ENCODE data around the gene TAF4B.
"Not testable (repeated sequence)": the region's sequence is repeated elsewhere in the genome, so short reads cannot be mapped to it uniquely, and the experiment has no call there.

TAF4B gene

DNA sequence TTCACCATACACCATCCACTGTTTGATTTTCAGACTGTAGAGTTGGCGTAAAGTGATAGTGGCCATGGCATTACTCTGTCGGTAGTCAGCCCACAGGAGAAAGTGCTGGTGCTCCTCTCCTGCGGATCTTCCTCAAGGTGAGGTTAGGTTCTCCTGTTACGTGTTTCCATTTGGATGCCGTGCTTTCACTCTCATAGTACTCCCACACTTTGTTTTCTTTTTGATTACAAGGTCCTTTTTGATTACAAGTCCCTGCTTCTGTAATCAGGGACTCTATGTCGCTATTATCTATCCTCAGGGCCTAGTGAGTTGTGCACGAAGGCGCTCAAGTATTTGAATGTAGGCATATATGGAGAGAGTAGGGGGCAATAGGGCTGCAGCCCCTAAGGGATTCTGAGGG lies 4.3 kb downstream of the TAF4B start:
- TF ChIP-seq EZH2 (IDR thresholded peaks at IDR 0.05; ENCODE audit: borderline replicate concordance, low read length), result no peak
- TF ChIP-seq, protein P1, sequence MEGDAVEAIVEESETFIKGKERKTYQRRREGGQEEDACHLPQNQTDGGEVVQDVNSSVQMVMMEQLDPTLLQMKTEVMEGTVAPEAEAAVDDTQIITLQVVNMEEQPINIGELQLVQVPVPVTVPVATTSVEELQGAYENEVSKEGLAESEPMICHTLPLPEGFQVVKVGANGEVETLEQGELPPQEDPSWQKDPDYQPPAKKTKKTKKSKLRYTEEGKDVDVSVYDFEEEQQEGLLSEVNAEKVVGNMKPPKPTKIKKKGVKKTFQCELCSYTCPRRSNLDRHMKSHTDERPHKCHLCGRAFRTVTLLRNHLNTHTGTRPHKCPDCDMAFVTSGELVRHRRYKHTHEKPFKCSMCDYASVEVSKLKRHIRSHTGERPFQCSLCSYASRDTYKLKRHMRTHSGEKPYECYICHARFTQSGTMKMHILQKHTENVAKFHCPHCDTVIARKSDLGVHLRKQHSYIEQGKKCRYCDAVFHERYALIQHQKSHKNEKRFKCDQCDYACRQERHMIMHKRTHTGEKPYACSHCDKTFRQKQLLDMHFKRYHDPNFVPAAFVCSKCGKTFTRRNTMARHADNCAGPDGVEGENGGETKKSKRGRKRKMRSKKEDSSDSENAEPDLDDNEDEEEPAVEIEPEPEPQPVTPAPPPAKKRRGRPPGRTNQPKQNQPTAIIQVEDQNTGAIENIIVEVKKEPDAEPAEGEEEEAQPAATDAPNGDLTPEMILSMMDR (IDR thresholded peaks at IDR 0.05; ENCODE audit: low read length), result no peak
- H2AFZ ChIP-seq (ENCODE audit: low read length), result no peak overlapping the region
- no peaks in the 10 kb centered on the region for H4K20me1 ChIP-seq (ENCODE audit: insufficient read depth, low read length)
- no peaks in the 10 kb centered on the region for H3K9me3 ChIP-seq (ENCODE audit: low read length)
- H3K79me2 ChIP-seq (ENCODE audit: insufficient read depth, low read length), result peaks cover 66% of the 10 kb centered on the region
- H3K9me2 ChIP-seq (ENCODE audit: low read depth, low read length), result no peaks in the 10 kb centered on the region
- no peaks in the 10 kb centered on the region for H3K27me3 ChIP-seq (ENCODE audit: insufficient read depth, low read length)
- no peak overlapping the region for H3K4me2 ChIP-seq (ENCODE audit: low read length)
- H3F3A ChIP-seq (ENCODE audit: insufficient read depth, low read length), result no peaks in the 10 kb centered on the region
- no peak overlapping the region for H3K9ac ChIP-seq (ENCODE audit: low read length)
- H3K36me3 ChIP-seq (ENCODE audit: insufficient read depth, low read length), result peaks cover 20% of the 10 kb centered on the region
- no peak overlapping the region for H3K4me3 ChIP-seq (ENCODE audit: low read depth, low read length, poor library complexity, severe bottlenecking)
- H3K4me1 ChIP-seq (ENCODE audit: insufficient read depth, low read length, severe bottlenecking), result peaks cover 26% of the 10 kb centered on the region
- H3K27ac ChIP-seq (ENCODE audit: low read depth, low read length, poor library complexity, severe bottlenecking), result no peak overlapping the region

DNA sequence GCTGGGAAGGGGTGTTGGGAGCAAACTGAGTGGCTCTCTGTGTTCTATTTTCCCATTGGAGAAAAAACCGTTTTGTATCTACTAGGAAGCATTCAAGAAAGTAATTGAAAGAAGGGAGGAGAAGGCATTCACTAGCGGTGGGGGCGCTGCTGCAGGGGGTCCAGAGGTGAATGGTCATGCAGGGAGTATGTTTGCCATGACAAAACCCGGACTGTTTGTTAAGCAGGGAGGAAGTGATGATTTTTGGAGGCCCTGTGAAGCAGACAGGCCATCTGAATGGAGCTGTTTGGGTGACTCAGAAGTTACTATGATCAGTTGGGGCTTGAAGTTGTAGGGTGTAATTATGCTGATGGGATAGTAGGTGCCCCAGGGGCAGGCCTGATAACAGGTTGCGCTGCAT lies 7.0 kb downstream of the TAF4B start:
- no peak overlapping the region for H3K9ac ChIP-seq (ENCODE audit: low read length)
- H3K36me3 ChIP-seq (ENCODE audit: insufficient read depth, low read length), result peaks cover 25% of the 10 kb centered on the region
- no peaks in the 10 kb centered on the region for H3K27me3 ChIP-seq (ENCODE audit: insufficient read depth, low read length)
- H3F3A ChIP-seq (ENCODE audit: insufficient read depth, low read length), result no peaks in the 10 kb centered on the region
- no peaks in the 10 kb centered on the region for H3K9me3 ChIP-seq (ENCODE audit: low read length)
- H3K4me3 ChIP-seq (ENCODE audit: low read depth, low read length, poor library complexity, severe bottlenecking), result no peak overlapping the region
- TF ChIP-seq, protein P1 (IDR thresholded peaks at IDR 0.05; ENCODE audit: low read length), result no peak
- TF ChIP-seq EZH2 (IDR thresholded peaks at IDR 0.05; ENCODE audit: borderline replicate concordance, low read length), result no peak
- peaks cover 67% of the 10 kb centered on the region for H3K79me2 ChIP-seq (ENCODE audit: insufficient read depth, low read length)
- H3K27ac ChIP-seq (ENCODE audit: low read depth, low read length, poor library complexity, severe bottlenecking), result no peak overlapping the region
- no peak overlapping the region for H3K4me2 ChIP-seq (ENCODE audit: low read length)
- H3K9me2 ChIP-seq (ENCODE audit: low read depth, low read length), result no peaks in the 10 kb centered on the region
- no peaks in the 10 kb centered on the region for H4K20me1 ChIP-seq (ENCODE audit: insufficient read depth, low read length)
- H2AFZ ChIP-seq (ENCODE audit: low read length), result no peak overlapping the region
- peaks cover 14% of the 10 kb centered on the region for H3K4me1 ChIP-seq (ENCODE audit: insufficient read depth, low read length, severe bottlenecking)

DNA sequence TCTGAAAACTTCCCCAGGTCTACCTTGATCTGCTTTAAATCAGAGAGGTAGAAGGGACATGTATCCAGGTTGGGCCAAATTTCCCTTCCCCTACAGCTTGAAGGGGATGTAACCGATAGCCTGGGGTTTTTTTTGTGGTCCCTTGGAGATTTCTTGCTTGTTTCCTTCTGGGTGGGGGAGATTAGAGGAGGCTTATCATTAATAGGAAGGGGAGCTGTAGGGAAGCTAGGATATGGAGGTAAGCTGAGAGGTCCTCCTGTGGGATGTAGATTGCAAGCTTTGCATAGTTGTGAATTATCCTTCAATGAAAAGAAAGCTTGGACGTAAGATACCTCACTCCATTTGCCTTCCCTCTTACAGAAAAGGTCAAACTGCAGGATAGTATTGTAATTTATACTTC lies 11.1 kb downstream of the TAF4B start:
- H3K4me2 ChIP-seq (ENCODE audit: low read length); H3K9me3 ChIP-seq (ENCODE audit: low read length): not testable (repeated sequence)

DNA sequence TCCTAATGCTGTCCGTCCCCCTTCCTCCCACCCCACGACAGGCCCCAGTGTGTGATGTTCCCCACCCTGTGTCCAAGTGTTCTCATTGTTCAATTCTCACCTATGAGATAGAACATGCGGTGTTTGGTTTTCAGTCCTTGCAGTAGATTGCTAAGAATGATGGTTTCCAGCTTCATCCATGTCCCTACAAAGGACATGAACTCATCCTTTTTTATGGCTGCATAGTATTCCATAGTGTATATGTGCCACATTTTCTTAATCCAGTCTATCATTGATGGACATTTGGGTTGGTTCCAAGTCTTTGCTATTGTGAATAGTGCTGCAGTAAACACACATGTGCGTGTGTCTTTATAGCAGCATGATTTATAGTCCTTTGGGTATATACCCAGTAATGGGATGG lies 12.5 kb downstream of the TAF4B start:
- H3K4me3 ChIP-seq (ENCODE audit: low read depth, low read length, poor library complexity, severe bottlenecking); H3F3A ChIP-seq (ENCODE audit: insufficient read depth, low read length); H3K27me3 ChIP-seq (ENCODE audit: insufficient read depth, low read length); H3K9me2 ChIP-seq (ENCODE audit: low read depth, low read length); H3K4me1 ChIP-seq (ENCODE audit: insufficient read depth, low read length, severe bottlenecking); H3K9ac ChIP-seq (ENCODE audit: low read length); H3K9me3 ChIP-seq (ENCODE audit: low read length); H3K36me3 ChIP-seq (ENCODE audit: insufficient read depth, low read length); H4K20me1 ChIP-seq (ENCODE audit: insufficient read depth, low read length); H3K4me2 ChIP-seq (ENCODE audit: low read length); H2AFZ ChIP-seq (ENCODE audit: low read length); H3K27ac ChIP-seq (ENCODE audit: low read depth, low read length, poor library complexity, severe bottlenecking): not testable (repeated sequence)
- H3K79me2 ChIP-seq (ENCODE audit: insufficient read depth, low read length), result peaks cover 18% of the 10 kb centered on the region; the same call in 1 of the 2 replicates

More for the DNA sequence above, 11.1 kb downstream of the TAF4B start:
- not testable (repeated sequence) for H3K9me2 ChIP-seq (ENCODE audit: low read depth, low read length); H3K4me1 ChIP-seq (ENCODE audit: insufficient read depth, low read length, severe bottlenecking); H4K20me1 ChIP-seq (ENCODE audit: insufficient read depth, low read length); H3K27ac ChIP-seq (ENCODE audit: low read depth, low read length, poor library complexity, severe bottlenecking); H3K36me3 ChIP-seq (ENCODE audit: insufficient read depth, low read length); H3K9ac ChIP-seq (ENCODE audit: low read length); H3K4me3 ChIP-seq (ENCODE audit: low read depth, low read length, poor library complexity, severe bottlenecking); H2AFZ ChIP-seq (ENCODE audit: low read length); H3F3A ChIP-seq (ENCODE audit: insufficient read depth, low read length); H3K27me3 ChIP-seq (ENCODE audit: insufficient read depth, low read length)
- peaks cover 28% of the 10 kb centered on the region for H3K79me2 ChIP-seq (ENCODE audit: insufficient read depth, low read length)

DNA sequence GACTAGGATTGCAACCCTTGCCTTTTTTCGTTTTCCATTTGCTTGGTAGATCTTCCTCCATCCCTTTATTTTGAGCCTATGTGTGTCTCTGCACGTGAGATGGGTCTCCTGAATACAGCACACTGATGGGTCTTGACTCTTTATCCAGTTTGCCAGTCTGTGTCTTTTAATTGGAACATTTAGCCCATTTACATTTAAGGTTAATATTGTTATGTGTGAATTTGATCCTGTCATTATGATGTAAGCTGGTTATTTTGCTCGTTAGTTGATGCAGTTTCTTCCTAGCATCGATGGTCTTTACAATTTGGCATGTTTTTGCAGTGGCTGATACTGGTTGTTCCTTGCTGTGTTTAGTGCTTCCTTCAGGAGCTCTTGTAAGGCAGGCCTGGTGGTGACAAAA lies 16.1 kb downstream of the TAF4B start:
- H3F3A ChIP-seq (ENCODE audit: insufficient read depth, low read length); H3K9ac ChIP-seq (ENCODE audit: low read length); H3K4me1 ChIP-seq (ENCODE audit: insufficient read depth, low read length, severe bottlenecking); H3K27me3 ChIP-seq (ENCODE audit: insufficient read depth, low read length); H4K20me1 ChIP-seq (ENCODE audit: insufficient read depth, low read length); H3K4me2 ChIP-seq (ENCODE audit: low read length); H3K9me2 ChIP-seq (ENCODE audit: low read depth, low read length); H3K27ac ChIP-seq (ENCODE audit: low read depth, low read length, poor library complexity, severe bottlenecking); H3K4me3 ChIP-seq (ENCODE audit: low read depth, low read length, poor library complexity, severe bottlenecking); H3K9me3 ChIP-seq (ENCODE audit: low read length); H3K36me3 ChIP-seq (ENCODE audit: insufficient read depth, low read length); H2AFZ ChIP-seq (ENCODE audit: low read length): not testable (repeated sequence)
- peaks cover 25% of the 10 kb centered on the region for H3K79me2 ChIP-seq (ENCODE audit: insufficient read depth, low read length)

DNA sequence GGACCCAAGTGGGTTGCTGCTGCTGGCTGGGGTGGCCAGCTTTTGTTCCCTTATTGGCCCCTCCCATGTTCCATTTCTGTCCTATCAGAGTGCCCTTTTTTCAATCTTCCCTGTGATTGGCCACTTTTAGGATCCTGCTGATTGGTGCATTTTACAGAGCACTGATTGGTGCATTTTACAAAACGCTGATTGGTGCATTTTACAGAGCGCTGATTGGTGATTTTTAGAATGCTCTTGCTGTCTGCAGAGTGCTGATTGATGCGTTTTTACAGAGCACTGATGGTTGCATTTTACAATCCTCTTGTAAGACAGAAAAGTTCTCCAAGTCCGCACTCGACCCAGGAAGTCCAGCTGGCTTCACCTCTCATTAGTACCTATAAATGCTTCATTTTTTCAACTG lies 19.2 kb downstream of the TAF4B start:
- peaks cover 25% of the 10 kb centered on the region for H3K79me2 ChIP-seq (ENCODE audit: insufficient read depth, low read length)
- H3K4me1 ChIP-seq (ENCODE audit: insufficient read depth, low read length, severe bottlenecking); H3K4me2 ChIP-seq (ENCODE audit: low read length); H2AFZ ChIP-seq (ENCODE audit: low read length); H3K9me2 ChIP-seq (ENCODE audit: low read depth, low read length); H3K27ac ChIP-seq (ENCODE audit: low read depth, low read length, poor library complexity, severe bottlenecking); H3K4me3 ChIP-seq (ENCODE audit: low read depth, low read length, poor library complexity, severe bottlenecking); H3K27me3 ChIP-seq (ENCODE audit: insufficient read depth, low read length); H3K9ac ChIP-seq (ENCODE audit: low read length); H4K20me1 ChIP-seq (ENCODE audit: insufficient read depth, low read length); H3K36me3 ChIP-seq (ENCODE audit: insufficient read depth, low read length); H3K9me3 ChIP-seq (ENCODE audit: low read length); H3F3A ChIP-seq (ENCODE audit: insufficient read depth, low read length): not testable (repeated sequence)

Measured in OCI-LY1 (cell line).